ENCODE measurements around the gene UTP4. TPM values are rescaled to one million over a fixed set of nuclear protein-coding genes. Genes with fewer than 3 reads are reported as not detected.

Gene UTP4
- total RNA-seq, 1 donor: 21.5 TPM

DNA sequence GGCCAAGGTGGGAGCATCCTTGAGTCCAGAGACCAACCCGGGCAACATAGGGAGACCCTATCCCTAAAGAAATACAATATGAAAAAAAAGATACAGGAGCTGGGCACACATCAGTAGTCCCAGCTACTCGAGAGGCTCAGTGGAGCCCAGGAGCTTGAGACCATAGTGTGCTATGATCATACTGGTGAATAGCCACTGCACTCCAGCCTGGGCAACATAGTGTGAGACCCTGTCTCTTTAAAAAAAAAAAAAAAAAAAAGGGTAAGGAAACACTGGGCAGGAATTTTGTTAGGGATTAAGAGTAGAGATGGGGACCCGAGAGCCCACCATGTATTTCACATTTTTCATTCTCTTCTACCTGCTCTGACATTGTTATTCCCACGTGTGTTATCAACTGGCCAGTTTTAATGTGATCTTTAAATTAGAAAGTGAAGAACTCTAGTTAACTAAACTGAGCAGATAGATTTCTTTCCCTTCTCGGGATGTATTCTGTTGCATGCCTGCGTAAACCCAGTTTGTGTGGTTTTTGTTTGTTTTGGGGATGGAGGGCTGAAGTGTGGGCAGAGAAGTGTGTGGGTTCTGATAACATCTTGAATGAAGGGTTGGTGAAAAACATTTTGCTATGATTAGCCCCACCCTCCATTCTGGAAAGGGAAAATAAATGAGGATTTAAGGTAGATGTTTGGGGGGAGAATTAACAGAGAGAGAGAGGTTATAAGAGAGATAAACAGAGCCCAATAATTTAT, 37.3 kb downstream of the UTP4 start:
- DNase-seq (ENCODE audit: low read depth in 2 of 3, low spot score in 2 of 3): no peak

DNA sequence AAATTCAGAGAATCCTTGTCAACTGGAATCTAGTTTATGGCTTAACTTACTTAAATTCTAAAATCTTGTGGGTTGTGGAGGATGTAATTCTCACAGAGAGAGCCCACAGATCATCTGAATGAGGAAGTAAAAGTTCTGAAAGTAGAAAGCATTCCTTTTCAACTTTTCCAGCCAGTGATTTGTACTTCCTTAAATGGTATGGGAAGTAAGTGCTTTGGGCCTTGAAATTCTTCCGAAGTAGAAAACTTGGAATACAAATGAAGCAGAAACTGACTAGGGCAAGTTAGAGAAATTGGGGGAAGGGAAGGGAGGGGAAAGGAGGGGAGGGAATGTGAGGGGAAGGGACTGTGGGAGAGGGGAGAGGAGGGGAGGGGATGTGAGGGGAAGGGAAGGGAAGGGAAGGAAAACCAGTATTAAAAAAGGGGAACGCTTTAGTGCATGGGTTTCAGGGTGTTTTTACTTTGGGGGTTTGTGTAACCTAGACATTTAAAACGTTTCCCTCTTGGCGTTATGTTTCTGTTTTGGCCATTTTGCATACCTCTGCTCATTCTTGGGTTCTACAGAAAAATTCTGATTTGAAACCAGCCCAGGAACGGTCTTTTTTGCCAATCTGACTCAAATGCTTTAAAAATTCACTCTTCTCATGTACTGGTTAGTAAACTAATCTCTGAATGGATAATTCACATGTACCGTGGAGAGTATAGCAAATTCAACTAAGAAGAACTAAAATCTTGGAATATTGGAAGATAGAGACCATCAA, 39.1 kb downstream of the UTP4 start:
- peak in 1 of 3 donors; percentile 40 for DNase-seq (ENCODE audit: low read depth in 2 of 3, low spot score in 2 of 3)

- no peak for DNase-seq (ENCODE audit: low read depth in 2 of 3, low spot score in 2 of 3)
Measured at GRCh38 chr16:69176033-69176800, 43.8 kb downstream of the UTP4 start.

DNA sequence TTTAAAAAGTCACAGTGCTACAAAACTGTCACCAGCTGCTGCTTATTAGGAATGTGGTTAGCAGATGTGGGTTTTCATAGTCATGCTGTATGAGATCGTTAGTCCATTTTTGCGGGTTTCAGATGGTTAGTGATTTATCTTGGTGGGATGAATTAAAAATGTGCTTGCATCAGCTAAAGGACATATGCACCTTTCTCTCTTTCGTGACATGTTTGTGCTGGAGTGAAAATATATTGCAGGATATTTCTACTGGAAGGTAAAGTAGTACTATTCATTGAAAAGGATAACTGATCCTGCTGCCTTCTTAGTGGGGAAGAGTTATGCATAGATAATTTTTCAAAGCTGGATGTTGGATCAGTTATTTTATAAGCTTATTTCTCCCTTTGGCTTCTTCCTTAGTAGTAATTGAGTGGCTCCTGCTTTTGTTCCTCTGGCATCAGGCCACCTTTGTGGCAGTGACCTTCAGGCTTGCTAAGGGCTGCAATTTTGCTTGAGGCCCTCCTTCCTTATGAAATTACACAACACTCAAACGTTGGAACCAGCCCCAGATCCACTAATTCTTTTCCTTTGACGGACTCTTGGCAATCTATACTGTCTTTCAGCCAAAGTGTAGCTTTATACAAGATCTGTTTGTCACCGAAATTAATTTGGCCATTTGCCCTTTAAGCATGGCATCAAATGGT, 47.0 kb downstream of the UTP4 start:
- peak in 1 of 3 donors; percentile 5 for DNase-seq (ENCODE audit: low read depth in 2 of 3, low spot score in 2 of 3)

GRCh38 chr16:69180011-69180338, 47.5 kb downstream of the UTP4 start:
- DNase-seq (ENCODE audit: low read depth in 2 of 3, low spot score in 2 of 3): no peak

- DNase-seq (ENCODE audit: low read depth in 2 of 3, low spot score in 2 of 3): no peak
Measured at GRCh38 chr16:69182730-69183416, 50.4 kb downstream of the UTP4 start.

DNA sequence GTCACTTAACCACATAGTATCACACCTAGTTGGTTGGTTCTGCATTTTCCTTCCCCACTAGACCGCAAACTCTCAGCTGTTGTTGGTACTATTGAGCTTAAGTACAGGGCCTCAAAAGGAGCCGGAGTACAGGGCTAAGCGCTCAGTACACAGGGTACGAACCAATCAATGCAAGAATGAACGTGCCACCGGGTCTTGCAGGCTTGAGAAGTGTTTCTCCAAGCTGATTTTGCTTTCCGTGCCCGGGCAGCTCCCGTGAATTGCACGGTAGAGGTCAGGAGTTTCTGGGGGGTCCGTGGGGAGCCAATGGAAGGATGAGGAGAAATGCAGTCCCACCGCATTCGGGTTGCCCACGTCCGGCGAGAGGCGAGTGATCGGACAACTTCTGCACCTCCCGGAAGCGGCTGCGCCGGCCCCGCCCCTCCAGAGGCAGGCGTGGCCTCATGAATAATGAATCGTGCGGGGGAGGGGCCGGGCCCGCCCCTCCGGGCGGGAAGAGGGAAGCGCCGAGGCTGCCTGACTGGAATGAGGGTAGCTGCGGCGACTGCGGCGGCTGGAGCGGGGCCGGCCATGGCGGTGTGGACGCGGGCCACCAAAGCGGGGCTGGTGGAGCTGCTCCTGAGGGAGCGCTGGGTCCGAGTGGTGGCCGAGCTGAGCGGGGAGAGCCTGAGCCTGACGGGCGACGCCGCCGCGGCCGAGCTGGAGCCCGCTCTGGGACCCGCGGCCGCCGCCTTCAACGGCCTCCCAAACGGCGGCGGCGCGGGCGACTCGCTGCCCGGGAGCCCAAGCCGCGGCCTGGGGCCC, 54.4 kb downstream of the UTP4 start, which contains the start of gene SNTB2:
TSS of gene SNTB2 (plus strand) at position 523 of the 804 bp plus-strand sequence. CDS start at position 526, 3 bp downstream.
- peak; percentile 50 to 83 (median 72) for DNase-seq (ENCODE audit: low read depth in 2 of 3, low spot score in 2 of 3)

- DNase-seq (ENCODE audit: low read depth in 2 of 3, low spot score in 2 of 3): peak; percentile 4 to 21 (median 18)
Measured at GRCh38 chr16:69187446-69188235, 55.2 kb downstream of the UTP4 start.

GRCh38 chr16:69188236-69188549, 55.7 kb downstream of the UTP4 start:
- DNase-seq (ENCODE audit: low read depth in 2 of 3, low spot score in 2 of 3): peak in 2 of 3 donors; percentile 24 to 57

DNA sequence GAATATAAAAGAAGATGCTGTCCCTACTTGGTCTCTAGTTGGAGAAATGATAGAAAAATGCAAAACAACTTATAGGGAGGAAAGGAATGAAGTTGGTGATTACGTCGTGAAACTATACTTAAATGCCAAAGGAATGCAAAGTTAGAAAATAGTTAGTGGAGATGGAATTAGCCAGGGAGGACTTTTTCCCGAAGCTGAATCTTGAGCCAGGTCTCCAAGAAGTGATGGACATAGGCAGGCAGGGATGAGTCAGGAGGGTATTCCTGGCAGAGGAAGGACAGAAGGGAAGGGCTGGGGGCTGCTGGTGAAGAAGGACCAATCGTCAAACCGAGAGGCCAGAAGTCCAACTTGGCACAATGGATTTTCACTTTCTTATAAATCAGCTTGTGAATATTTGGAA, 56.3 kb downstream of the UTP4 start:
- DNase-seq (ENCODE audit: low read depth in 2 of 3, low spot score in 2 of 3): no peak

- DNase-seq (ENCODE audit: low read depth in 2 of 3, low spot score in 2 of 3): no peak
Measured at GRCh38 chr16:69190046-69190588, 57.7 kb downstream of the UTP4 start.

GRCh38 chr16:69190598-69190997, 58.1 kb downstream of the UTP4 start:
- DNase-seq (ENCODE audit: low read depth in 2 of 3, low spot score in 2 of 3): peak in 1 of 3 donors; percentile 15

GRCh38 chr16:69191136-69191535, 58.7 kb downstream of the UTP4 start:
- DNase-seq (ENCODE audit: low read depth in 2 of 3, low spot score in 2 of 3): no peak

- DNase-seq (ENCODE audit: low read depth in 2 of 3, low spot score in 2 of 3): no peak
Measured at GRCh38 chr16:69193855-69194254, 61.4 kb downstream of the UTP4 start.

DNA sequence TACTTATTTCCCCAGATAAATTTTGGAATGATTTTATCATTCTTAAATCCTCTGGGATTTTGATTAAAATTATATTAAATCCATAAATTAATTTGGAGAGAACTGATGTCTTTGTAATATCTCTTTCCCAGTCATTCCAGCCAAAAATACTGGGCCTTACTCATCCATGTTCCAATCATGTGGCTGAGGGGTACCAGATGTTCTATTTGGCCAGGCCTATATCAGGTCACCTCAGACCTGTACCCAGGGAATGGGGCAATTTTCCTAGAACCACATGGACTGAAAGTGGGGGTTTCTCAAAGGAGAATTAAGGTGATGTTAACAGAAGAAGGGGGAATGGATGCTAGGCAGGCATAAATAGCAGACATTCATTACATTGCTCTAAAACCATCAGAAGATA, 62.0 kb downstream of the UTP4 start:
- DNase-seq (ENCODE audit: low read depth in 2 of 3, low spot score in 2 of 3): no peak

GRCh38 chr16:69195369-69196029, 63.0 kb downstream of the UTP4 start:
- DNase-seq (ENCODE audit: low read depth in 2 of 3, low spot score in 2 of 3): no peak

DNA sequence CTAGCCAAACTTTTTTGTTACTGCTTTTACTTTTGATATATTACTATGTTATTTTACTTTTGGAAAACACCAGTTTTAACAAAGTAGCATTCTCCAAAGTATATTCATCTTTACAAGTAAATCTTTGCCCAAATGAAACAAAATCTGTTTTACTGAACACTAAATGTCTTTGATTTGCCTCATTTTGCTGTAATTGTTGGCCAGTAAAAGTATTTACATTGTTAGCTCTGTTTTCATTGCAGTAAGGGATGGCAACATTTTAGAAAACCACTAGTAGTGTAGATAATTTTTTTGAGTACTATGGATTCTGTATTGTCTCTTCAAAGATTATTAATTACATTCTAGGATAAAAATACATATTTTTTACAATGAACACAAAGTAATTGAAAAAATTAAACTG, 65.1 kb downstream of the UTP4 start:
- DNase-seq (ENCODE audit: low read depth in 2 of 3, low spot score in 2 of 3): no peak

DNA sequence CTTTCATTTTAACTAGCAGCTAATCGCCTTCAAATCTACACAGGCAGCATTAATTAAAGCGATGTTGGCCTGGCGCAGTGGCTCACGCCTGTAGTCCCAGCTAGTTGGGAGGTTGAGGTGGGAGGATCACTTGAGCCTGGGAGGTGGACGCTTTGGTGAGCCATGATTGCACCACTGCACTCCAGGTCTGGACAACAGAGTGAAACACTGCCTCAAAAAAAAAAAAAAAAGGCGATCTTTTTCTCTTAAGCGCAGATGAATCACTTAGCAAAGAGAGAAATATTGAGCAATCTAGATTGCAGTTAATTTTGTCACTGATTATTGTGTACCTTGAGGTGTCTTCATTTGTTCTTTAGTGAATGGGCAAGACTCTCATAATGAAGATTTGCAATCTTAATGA, 66.9 kb downstream of the UTP4 start:
- DNase-seq (ENCODE audit: low read depth in 2 of 3, low spot score in 2 of 3): no peak

All from hematopoietic multipotent progenitor cell (in vitro differentiated cells).